ENCODE data around the gene SDK1.

Gene SDK1

GRCh38 chr7:4066626-4067475 lies 765.8 kb downstream of the SDK1 start:
- DNase-seq: no peak

GRCh38 chr7:4067476-4067760 lies 766.4 kb downstream of the SDK1 start:
- no peak for DNase-seq

DNA sequence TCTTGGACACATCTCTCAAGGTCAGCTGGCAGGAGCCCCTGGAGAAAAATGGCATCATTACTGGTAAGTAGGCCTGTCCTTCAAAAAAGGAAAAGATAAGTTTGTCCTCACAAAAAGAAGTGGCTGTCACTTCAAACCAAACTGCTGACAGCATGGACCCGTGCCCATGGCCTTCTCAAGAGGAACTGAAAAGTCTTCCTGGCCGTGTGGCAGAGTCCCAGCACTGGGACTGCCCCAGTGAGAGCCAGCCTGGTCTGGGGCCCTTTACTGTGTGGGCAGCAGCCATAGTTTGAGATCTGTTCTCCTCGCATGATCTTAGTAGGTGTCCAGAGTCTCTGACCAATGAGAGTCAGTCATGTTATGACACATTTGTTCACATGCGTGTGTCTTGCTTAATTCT lies 766.8 kb downstream of the SDK1 start:
- DNase-seq: no peak

GRCh38 chr7:4068286-4068685 lies 767.2 kb downstream of the SDK1 start:
- no peak for DNase-seq

- DNase-seq: no peak
Measured at GRCh38 chr7:4069268-4070095, 768.4 kb downstream of the SDK1 start.

- no peak for DNase-seq
Measured at GRCh38 chr7:4070214-4070613, 769.2 kb downstream of the SDK1 start.

DNA sequence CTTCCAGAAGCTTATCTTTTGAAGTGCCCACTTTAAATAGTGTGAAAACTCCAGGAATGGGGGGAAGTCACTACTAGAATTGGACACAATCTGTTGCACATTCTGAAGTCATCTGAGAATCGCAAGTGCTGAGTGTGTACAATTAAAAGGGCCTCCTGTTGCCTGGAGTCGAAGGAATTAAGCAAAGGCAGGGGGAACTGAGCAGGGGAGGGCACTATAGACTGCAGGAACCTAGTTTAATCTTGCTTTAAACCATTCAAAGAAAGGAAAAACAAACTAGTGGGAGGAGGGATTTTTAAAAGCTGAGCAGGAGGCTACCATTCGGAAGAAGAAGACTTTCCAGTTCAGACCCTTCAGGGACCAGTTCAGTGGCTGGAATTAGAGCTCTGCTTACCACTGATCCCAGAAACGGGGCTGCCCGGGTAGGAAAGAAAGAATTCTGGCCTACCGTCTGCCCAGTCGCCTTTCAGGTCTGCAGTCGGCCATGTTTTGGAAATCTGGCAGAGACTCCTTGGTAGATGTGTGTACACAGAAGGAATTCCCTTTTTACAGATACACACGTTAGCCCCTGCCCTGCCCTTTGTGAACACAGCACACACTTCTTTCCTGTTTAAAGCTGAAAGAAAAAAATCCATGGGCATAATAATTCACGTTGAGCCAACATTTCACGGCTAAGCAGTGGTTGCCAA lies 770.5 kb downstream of the SDK1 start:
- no peak for DNase-seq

DNA sequence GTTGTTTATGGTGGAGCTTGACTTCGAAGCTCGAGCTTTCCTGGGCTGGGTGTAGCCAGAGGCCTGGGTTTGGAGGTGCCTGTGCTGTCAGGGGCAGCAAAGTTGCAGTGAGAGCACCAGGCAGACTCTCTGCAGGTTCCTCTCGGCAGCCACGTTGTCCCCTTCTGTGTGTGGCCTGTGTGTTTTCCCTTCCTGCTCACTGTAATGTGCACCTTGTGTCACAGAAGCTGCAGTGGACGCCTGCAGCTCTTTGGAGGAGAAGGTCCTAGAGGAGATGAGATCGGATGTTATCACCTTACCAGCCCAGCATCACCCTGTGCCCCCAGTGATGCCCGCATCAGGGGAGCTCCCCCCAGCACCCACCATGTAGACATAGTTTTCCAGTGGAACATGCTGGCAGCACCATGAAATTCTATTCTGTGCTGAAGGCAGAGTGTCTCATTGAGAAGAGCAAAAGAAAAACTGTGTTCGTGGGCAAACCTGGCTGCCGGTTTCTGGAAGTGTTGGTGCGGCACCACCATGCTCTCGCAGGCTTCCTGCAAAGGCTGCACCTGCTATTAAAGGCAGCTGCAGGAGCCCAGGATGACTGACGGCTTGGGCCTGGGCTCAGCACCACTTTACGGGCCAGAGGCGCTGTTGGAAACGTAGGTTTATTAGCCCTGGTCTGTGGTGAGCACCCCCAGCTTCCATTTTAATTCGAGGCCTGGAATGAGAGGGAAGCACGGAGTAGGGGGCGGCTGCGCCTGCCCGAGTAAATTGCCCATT lies 771.3 kb downstream of the SDK1 start:
- DNase-seq: no peak

DNA sequence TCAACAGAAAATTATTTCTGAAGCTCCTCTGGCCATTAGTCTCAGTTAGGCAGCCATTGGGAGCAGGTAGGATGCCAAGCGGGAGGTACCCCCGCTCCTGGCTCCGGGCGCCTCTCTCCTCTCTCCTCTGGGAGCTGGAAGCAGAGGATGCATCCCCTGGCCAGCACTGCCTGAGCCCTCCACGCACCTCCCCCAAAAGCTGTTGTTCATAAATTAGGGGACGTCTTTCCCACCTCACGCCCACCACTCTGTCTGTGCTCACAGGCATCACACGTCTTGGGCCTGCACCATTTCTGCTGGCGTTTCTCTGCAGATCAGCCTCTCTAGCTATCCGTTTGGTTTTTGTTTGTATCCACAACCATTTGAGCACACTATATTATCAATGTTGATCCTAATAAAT lies 772.0 kb downstream of the SDK1 start:
- DNase-seq: no peak

DNA sequence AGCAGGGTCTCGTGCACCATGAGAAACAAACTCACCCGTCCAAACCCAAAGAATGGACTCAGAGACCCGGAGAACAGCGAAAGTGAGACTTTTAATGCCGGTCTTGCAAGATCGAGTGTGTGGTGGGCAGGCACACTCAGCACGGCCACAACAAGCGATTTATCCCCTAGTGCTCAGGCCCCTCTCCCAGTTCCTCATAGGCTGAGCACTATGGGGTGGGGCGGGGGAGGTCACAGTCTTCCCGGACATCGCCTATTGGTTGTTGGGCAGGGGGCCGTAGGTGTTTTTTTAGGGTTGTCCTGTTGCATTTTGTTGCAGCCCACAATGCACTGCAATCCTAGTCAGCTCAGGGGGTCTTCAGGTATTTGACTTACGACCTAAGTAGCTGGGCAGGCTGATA lies 772.7 kb downstream of the SDK1 start:
- no peak for DNase-seq

DNA sequence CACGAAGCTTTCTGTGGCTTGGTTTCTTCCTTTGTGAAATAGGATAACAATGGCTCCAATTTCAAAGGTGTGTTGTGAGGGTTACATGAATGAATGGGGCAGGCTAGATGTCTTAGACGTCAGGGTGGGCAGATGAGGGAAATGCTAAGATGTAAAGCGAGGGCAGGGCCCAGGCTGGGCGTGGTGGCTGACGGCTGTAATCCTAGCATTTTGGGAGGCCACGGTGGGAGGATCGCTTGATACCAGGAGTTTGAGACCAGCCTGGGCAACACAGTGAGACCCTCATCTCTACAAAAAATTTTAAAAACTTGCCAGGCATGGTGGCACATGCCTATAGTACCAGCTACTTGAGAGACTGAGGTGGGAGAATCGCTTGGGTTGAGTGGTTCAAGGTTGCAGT lies 773.4 kb downstream of the SDK1 start:
- DNase-seq: no peak

- no peak for DNase-seq
Measured at GRCh38 chr7:4074994-4075393, 773.9 kb downstream of the SDK1 start.

DNA sequence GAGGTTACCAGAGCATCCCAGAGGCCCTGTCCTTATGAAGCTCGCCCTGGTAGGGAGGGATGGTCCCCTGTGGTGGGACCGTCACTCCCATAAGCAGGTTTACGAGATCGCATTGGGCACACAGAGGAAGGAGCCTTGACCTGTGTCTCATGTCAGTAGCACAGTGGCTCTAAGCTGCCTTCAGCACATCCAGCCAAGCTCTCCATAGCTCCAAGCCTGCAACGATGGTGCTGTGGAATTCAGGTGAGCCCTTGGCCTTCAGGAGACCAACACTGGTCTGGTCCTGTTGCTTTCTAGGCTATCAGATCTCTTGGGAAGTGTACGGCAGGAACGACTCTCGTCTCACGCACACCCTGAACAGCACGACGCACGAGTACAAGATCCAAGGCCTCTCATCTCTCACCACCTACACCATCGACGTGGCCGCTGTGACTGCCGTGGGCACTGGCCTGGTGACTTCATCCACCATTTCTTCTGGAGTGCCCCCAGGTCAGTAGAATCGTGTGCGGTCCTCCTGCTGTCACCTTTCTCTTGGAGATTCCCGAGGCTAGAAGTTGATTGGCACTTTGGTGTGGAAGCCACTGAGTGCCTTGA lies 775.7 kb downstream of the SDK1 start:
- no peak for DNase-seq

- no peak for DNase-seq
Measured at GRCh38 chr7:4077980-4078379, 776.9 kb downstream of the SDK1 start.

DNA sequence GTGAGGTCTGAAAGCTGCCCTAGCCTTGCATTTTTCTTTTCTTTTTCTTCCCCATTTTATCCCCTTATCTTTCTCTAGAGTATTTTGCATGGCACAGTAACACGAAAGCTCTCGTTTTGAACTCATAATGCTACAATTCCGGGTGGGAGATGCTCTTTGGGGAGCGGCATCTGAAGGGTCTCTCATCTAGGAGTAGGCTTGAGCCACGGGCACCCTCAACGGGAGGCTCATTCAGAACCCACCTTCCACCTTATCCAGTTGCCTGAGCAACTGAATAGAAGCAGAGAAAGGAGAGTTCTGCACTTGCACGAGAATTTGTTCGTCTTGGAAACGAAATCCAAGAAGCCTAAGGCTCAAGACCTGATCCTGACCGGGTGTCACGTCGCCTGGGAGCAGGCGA lies 777.5 kb downstream of the SDK1 start:
- DNase-seq: no peak

DNA sequence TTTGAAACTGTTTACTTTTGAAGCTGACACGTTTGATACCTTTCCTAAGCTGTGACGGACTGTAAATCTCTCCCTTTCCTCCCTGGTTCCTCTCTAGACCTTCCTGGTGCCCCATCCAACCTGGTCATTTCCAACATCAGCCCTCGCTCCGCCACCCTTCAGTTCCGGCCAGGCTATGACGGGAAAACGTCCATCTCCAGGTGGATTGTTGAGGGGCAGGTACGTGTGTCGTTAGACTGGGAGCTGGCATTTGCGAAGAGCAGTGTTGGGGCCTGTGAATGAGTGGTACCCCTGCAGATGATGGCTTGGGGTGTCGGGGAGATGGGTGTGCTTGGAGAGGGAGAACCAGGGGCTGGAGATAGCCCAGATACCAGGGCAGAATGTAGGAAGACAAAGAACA lies 778.3 kb downstream of the SDK1 start:
- no peak for DNase-seq

DNA sequence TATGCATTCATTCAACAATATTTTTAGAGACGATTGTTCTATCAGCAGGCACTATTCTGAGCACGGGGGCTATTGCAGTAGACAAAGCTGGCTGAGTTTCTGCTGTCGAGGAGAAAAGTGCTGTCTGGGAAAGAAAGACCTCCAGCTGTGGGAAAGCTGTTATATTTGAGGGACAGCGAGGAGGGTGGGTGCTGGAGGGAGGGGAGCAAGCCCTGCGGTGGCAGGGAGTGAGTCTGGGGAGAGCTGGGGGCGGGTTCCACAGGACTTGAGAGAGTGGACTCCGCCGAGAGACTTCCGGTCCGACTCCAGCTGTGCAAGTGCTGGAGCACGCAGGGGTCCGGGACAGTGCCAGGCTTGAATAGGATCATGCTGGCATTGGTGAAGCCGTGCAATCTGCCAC lies 778.9 kb downstream of the SDK1 start:
- no peak for DNase-seq

DNA sequence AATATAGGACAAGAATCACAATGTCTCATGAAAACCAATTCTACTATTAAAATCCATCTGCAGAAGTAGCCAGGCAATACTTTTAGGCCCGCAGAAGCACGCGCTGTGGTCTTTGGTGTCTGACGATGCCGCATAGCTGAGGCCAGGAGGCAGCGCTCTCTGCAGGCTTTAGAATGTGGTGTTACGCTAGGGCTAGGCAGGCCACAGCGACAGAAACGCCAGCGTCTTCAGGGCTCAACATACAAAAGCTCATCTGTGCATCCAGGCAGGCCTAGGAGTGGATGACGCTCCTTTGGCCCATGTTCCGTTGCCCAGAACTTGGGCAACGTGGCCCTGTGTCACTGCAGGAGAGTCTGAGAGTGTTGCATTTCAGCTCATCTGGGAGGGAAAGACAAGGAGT lies 779.9 kb downstream of the SDK1 start:
- no peak for DNase-seq

DNA sequence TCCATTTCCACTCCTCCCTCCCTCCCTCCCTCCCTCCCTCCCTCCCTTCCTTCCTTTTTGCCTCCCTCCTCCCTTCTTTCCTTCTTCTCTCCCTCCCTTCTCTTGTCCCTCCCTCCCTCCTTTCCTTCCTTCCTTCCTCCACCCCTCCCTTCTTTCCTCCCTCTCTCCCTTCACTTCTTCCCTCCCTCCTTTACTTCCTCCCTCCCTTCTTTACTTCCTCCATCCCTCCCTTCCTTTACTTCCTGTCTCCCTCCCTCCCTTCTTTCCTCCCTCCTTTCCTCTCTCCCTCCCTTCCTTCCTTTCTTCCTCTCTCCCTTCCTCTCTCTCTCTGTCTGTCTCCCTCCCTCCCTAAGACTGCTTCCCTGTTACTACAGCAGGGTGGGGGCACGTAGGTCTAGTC lies 782.5 kb downstream of the SDK1 start:
- DNase-seq: no peak

- DNase-seq: no peak
Measured at GRCh38 chr7:4084271-4084670, 783.2 kb downstream of the SDK1 start.

- DNase-seq: no peak
Measured at GRCh38 chr7:4085937-4086691, 785.1 kb downstream of the SDK1 start.

- DNase-seq: no peak
Measured at GRCh38 chr7:4086723-4087122, 785.7 kb downstream of the SDK1 start.

Measured in NCI-H1092 treated with DMSO at 0.1 percent for 48 hours (cell line).